GM18858 (cell line): ENCODE results near the gene CAPN13.

ENCODE experiments used
- ATAC-seq: cut with Tn5 transposase; IDR thresholded peaks from one replicate; pipeline ENCODE4 v1.9.1; 2021; ENCODE audit not compliant: unreplicated experiment

CAPN13 gene

GRCh38 chr2:30764021-30764800, 43.0 kb downstream of the CAPN13 start:
- ATAC-seq, result no peak

GRCh38 chr2:30763151-30763660, 44.0 kb downstream of the CAPN13 start:
- ATAC-seq, result no peak

- ATAC-seq, result no peak
Observed at GRCh38 chr2:30761226-30761625, 46.0 kb downstream of the CAPN13 start.

GRCh38 chr2:30759481-30759880, 47.8 kb downstream of the CAPN13 start:
- ATAC-seq, result no peak

- no peak for ATAC-seq
Observed at GRCh38 chr2:30758191-30758651, 49.0 kb downstream of the CAPN13 start.

GRCh38 chr2:30757749-30758148, 49.5 kb downstream of the CAPN13 start:
- no peak for ATAC-seq

- ATAC-seq, result no peak
Observed at GRCh38 chr2:30756971-30757370, 50.3 kb downstream of the CAPN13 start.

GRCh38 chr2:30756051-30756719, 51.1 kb downstream of the CAPN13 start:
- ATAC-seq, result no peak

- ATAC-seq, result no peak
Observed at GRCh38 chr2:30753630-30754029, 53.6 kb downstream of the CAPN13 start.

- ATAC-seq, result no peak
Observed at GRCh38 chr2:30752811-30753210, 54.4 kb downstream of the CAPN13 start.

- ATAC-seq, result no peak
Observed at GRCh38 chr2:30747206-30747605, 60.0 kb downstream of the CAPN13 start.

- no peak for ATAC-seq
Observed at GRCh38 chr2:30744823-30745222, 62.4 kb downstream of the CAPN13 start.

GRCh38 chr2:30741576-30741975, 65.7 kb downstream of the CAPN13 start:
- ATAC-seq, result no peak

- no peak for ATAC-seq
Observed at GRCh38 chr2:30738141-30738911, 68.9 kb downstream of the CAPN13 start.

GRCh38 chr2:30737326-30737610, 70.0 kb downstream of the CAPN13 start:
- ATAC-seq, result no peak

GRCh38 chr2:30736461-30737325, 70.6 kb downstream of the CAPN13 start:
- no peak for ATAC-seq

GRCh38 chr2:30733876-30734520, 73.2 kb downstream of the CAPN13 start:
- ATAC-seq, result no peak

- no peak for ATAC-seq
Observed at GRCh38 chr2:30732876-30733275, 74.4 kb downstream of the CAPN13 start.

GRCh38 chr2:30732376-30732775, 74.9 kb downstream of the CAPN13 start:
- no peak for ATAC-seq

- no peak for ATAC-seq
Observed at GRCh38 chr2:30731706-30732105, 75.5 kb downstream of the CAPN13 start.
